Measurements from ENCODE around the gene MLLT10.

- TF ChIP-seq CTCF (IDR thresholded peaks at IDR 0.05) (no peak), POLR2A (IDR thresholded peaks at IDR 0.05) (no peak)
Measured at GRCh38 chr10:21687266-21688008, 153.4 kb downstream of the MLLT10 start.

Data from lower leg skin (tissue), 3 donors.